Ramos (cell line): ENCODE data around the gene POLG.

ENCODE experiments used
- in situ Hi-C: fragments of 300-500 bp; cut with MboI; formaldehyde crosslinking; loops from one replicate; pipeline ENCODE4 v1.14.3; 2022; ENCODE audit warnings: low sequenced_read_pairs; ENCODE audit not compliant: unreplicated experiment

POLG gene

GRCh38 chr15:89329329-89330084 is 5.1 kb downstream of the POLG start:
- in situ Hi-C loops: no loop called here

- in situ Hi-C loops: no loop called here
These were observed 6.0 kb downstream of the POLG start for GRCh38 chr15:89328398-89329254.

GRCh38 chr15:89327113-89327512 is 7.5 kb downstream of the POLG start:
- in situ Hi-C loops: no loop called here

GRCh38 chr15:89326316-89326715 is 8.3 kb downstream of the POLG start:
- in situ Hi-C loops: no loop called here

GRCh38 chr15:89325039-89325803 is 9.4 kb downstream of the POLG start:
- in situ Hi-C loops: no loop called here

GRCh38 chr15:89323825-89324224 is 10.8 kb downstream of the POLG start:
- in situ Hi-C loops: no loop called here

GRCh38 chr15:89322822-89323221 is 11.8 kb downstream of the POLG start:
- in situ Hi-C loops: no loop called here

GRCh38 chr15:89321521-89322410 is 12.9 kb downstream of the POLG start:
- in situ Hi-C loops: no loop called here

GRCh38 chr15:89320200-89320599 is 14.4 kb downstream of the POLG start:
- in situ Hi-C loops: no loop called here

- in situ Hi-C loops: no loop called here
These were observed 14.9 kb downstream of the POLG start for GRCh38 chr15:89319678-89320077.

- in situ Hi-C loops: no loop called here
These were observed 17.4 kb downstream of the POLG start for GRCh38 chr15:89317186-89317720.

GRCh38 chr15:89316504-89316903 is 18.1 kb downstream of the POLG start:
- in situ Hi-C loops: no loop called here

- in situ Hi-C loops: no loop called here
These were observed 19.2 kb downstream of the POLG start for GRCh38 chr15:89315375-89315929.

GRCh38 chr15:89309993-89310392 is 24.6 kb downstream of the POLG start:
- in situ Hi-C loops: no loop called here

GRCh38 chr15:89308236-89308635 is 26.4 kb downstream of the POLG start:
- in situ Hi-C loops: no loop called here

- in situ Hi-C loops: no loop called here
These were observed 26.8 kb downstream of the POLG start for GRCh38 chr15:89307791-89308190.

- in situ Hi-C loops: no loop called here
These were observed 27.5 kb downstream of the POLG start for GRCh38 chr15:89307046-89307587.

GRCh38 chr15:89305395-89305794 is 29.2 kb downstream of the POLG start:
- in situ Hi-C loops: no loop called here

GRCh38 chr15:89303986-89304385 is 30.6 kb downstream of the POLG start:
- in situ Hi-C loops: no loop called here
